ENCODE data around the gene NVL. TPM values are rescaled to one million over a fixed set of nuclear protein-coding genes. Genes with fewer than 3 reads are reported as not detected.

The NVL gene
- polyA plus RNA-seq, 1 donor from 2014 or later: 77.3 TPM

GRCh38 chr1:224189561-224189960 is 140.4 kb downstream of the NVL start (continued):
- TF ChIP-seq REST (IDR thresholded peaks at IDR 0.05; ENCODE audit: borderline replicate concordance) (no peak), MXI1 (conservative IDR thresholded peaks at IDR 0.05; ENCODE audit: poor library complexity, severe bottlenecking) (no peak)

GRCh38 chr1:224188286-224188685 is 141.7 kb downstream of the NVL start:
- no peak overlapping the region for H3K4me2 ChIP-seq (ENCODE audit: low read length)
- no peak for TF ChIP-seq EZH2 (IDR thresholded peaks at IDR 0.05; ENCODE audit: borderline replicate concordance, insufficient read depth, low read length, poor library complexity, severe bottlenecking)
- TF ChIP-seq REST (IDR thresholded peaks at IDR 0.05; ENCODE audit: borderline replicate concordance): no peak
- TF ChIP-seq TAF1 (IDR thresholded peaks at IDR 0.05; ENCODE audit: low read depth): no peak
- TF ChIP-seq SMC3 (conservative IDR thresholded peaks at IDR 0.05; ENCODE audit: poor library complexity): no peak
- no peak for TF ChIP-seq MXI1 (conservative IDR thresholded peaks at IDR 0.05; ENCODE audit: poor library complexity, severe bottlenecking)
- no peak for TF ChIP-seq RAD21 (conservative IDR thresholded peaks at IDR 0.05)
- no peak for TF ChIP-seq EP300 (conservative IDR thresholded peaks at IDR 0.05; ENCODE audit: poor library complexity, severe bottlenecking)
- TF ChIP-seq, protein P1, sequence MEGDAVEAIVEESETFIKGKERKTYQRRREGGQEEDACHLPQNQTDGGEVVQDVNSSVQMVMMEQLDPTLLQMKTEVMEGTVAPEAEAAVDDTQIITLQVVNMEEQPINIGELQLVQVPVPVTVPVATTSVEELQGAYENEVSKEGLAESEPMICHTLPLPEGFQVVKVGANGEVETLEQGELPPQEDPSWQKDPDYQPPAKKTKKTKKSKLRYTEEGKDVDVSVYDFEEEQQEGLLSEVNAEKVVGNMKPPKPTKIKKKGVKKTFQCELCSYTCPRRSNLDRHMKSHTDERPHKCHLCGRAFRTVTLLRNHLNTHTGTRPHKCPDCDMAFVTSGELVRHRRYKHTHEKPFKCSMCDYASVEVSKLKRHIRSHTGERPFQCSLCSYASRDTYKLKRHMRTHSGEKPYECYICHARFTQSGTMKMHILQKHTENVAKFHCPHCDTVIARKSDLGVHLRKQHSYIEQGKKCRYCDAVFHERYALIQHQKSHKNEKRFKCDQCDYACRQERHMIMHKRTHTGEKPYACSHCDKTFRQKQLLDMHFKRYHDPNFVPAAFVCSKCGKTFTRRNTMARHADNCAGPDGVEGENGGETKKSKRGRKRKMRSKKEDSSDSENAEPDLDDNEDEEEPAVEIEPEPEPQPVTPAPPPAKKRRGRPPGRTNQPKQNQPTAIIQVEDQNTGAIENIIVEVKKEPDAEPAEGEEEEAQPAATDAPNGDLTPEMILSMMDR (IDR thresholded peaks at IDR 0.05; ENCODE audit: poor library complexity, severe bottlenecking): no peak
- no peak for TF ChIP-seq POLR2AphosphoS5 (IDR thresholded peaks at IDR 0.05)
- H3F3A ChIP-seq (ENCODE audit: insufficient read depth, low read length, poor library complexity, severe bottlenecking): no peaks in the 10 kb centered on the region
- H3K79me2 ChIP-seq (replicated peaks; ENCODE audit: insufficient read depth, low read length): peaks cover 50% of the 10 kb centered on the region
- H4K20me1 ChIP-seq (ENCODE audit: insufficient read depth): no peaks in the 10 kb centered on the region
- peaks cover 2% of the 10 kb centered on the region for H3K36me3 ChIP-seq (ENCODE audit: insufficient read depth, low read length)
- no peak overlapping the region for H3K9ac ChIP-seq (ENCODE audit: low read length)
- no peak overlapping the region for H2AFZ ChIP-seq (ENCODE audit: low read depth, low read length)
- no peak overlapping the region for H3K4me3 ChIP-seq (ENCODE audit: low read length)
- H3K9me2 ChIP-seq (ENCODE audit: insufficient read depth, low read length): no peaks in the 10 kb centered on the region
- no peak overlapping the region for H3K27ac ChIP-seq (ENCODE audit: low read length)
- H3K27me3 ChIP-seq (ENCODE audit: insufficient read depth, low read depth, low read length): no peaks in the 10 kb centered on the region
- H3K9me3 ChIP-seq (ENCODE audit: low read length): no peaks in the 10 kb centered on the region

Data from neural cell (in vitro differentiated cells).